H1 (cell line): ENCODE data around the gene HOXB9. TPM values are rescaled to one million over a fixed set of nuclear protein-coding genes. Genes with fewer than 3 reads are reported as not detected.

Experiments used
- CTCF ChIA-PET: fragments of 300-600 bp; sonication (Branson Sonifier 250); formaldehyde crosslinking; loops from one replicate; lab custom pipeline; 2021; ENCODE audit not compliant: partially characterized antibody; lab: Charles Lee
- POLR2A ChIA-PET: fragments of 300-600 bp; sonication (Branson Sonifier 250); formaldehyde crosslinking; loops from one replicate; lab custom pipeline; 2021; ENCODE audit warnings: inconsistent platforms; ENCODE audit not compliant: partially characterized antibody; lab: Charles Lee
- DNase-seq, 2 experiments: peaks; one replicate each; pipeline versions ENCODE4 v3.0.0 to v3.0.0-alpha.2; 2010 to 2022; ENCODE audit warnings: low spot score in 2 of 2, low read depth in 1 of 2, mixed read lengths in 1 of 2
- FAIRE-seq: peaks from 2 replicates; lab custom pipeline; 2011; peaks lifted over from hg19 to GRCh38; lab: Jason Lieb, UNC
- H2AFZ ChIP-seq: 2 replicates; pipeline ENCODE4 v1.8.1; 2012; ENCODE audit warnings: low read length, inconsistent platforms
- H2AK5ac ChIP-seq: 2 replicates; pipeline ENCODE4 v1.6.1; 2013; ENCODE audit warnings: low read depth, low read length
- H2BK120ac ChIP-seq: replicated peaks from 2 replicates; pipeline ENCODE3; 2013; ENCODE audit warnings: low read depth, low read length, inconsistent platforms
- H2BK12ac ChIP-seq: 2 replicates; pipeline ENCODE4 v1.6.1; 2013; ENCODE audit warnings: low read depth, low read length
- H2BK15ac ChIP-seq: 2 replicates; pipeline ENCODE4 v1.6.1; 2013; ENCODE audit warnings: low read length
- H2BK20ac ChIP-seq: 2 replicates; pipeline ENCODE4 v1.6.1; 2013; ENCODE audit warnings: low read length
- H2BK5ac ChIP-seq: 2 replicates; pipeline ENCODE4 v1.6.1; 2013; ENCODE audit warnings: low read depth, low read length
- H3K14ac ChIP-seq: 2 replicates; pipeline ENCODE4 v1.6.1; 2013; ENCODE audit warnings: inconsistent platforms; ENCODE audit not compliant: insufficient read length
- H3K18ac ChIP-seq: 2 replicates; pipeline ENCODE4 v1.6.1; 2013; ENCODE audit warnings: low read length; ENCODE audit errors: extremely low read depth
- H3K23ac ChIP-seq: 2 replicates; pipeline ENCODE4 v1.6.1; 2013; ENCODE audit warnings: inconsistent platforms; ENCODE audit not compliant: insufficient read length
- H3K23me2 ChIP-seq: 2 replicates; pipeline ENCODE4 v1.6.1; 2013; ENCODE audit warnings: low read depth, low read length
- H3K27ac ChIP-seq: 2 replicates; pipeline ENCODE4 v1.6.1; 2011; ENCODE audit warnings: low read depth, low read length, inconsistent platforms
- H3K27me3 ChIP-seq, 4 experiments: replicated peaks in 1 of 4; 1 replicate in 1 of 4; 2 replicates in 3 of 4; pipeline versions ENCODE4 v1.6.1 to v1.8.1; 2011 to 2013; ENCODE audit warnings: low read length in 3 of 4, mild to moderate bottlenecking in 3 of 4, inconsistent platforms in 2 of 4, mixed read lengths in 2 of 4, moderate library complexity in 1 of 4; ENCODE audit not compliant: control insufficient read depth in 3 of 4, insufficient read depth in 3 of 4; ENCODE audit errors: extremely low read depth in 1 of 4
- H3K36me3 ChIP-seq, 4 experiments: 2 replicates each; pipeline versions ENCODE4 v1.6.1 to v1.8.1; 2011 to 2013; ENCODE audit warnings: mild to moderate bottlenecking in 4 of 4, low read length in 3 of 4, moderate library complexity in 2 of 4, control low read depth in 1 of 4, inconsistent platforms in 1 of 4; ENCODE audit not compliant: insufficient read depth in 4 of 4, control insufficient read depth in 2 of 4
- H3K4ac ChIP-seq: replicated peaks from 2 replicates; pipeline ENCODE3; 2013; ENCODE audit warnings: low read length, low read depth, mixed read lengths, inconsistent platforms; ENCODE audit not compliant: insufficient read length
- H3K4me1 ChIP-seq, 4 experiments: replicated peaks in 1 of 4; 1 replicate in 1 of 4; 2 replicates in 3 of 4; pipeline versions ENCODE4 v1.6.1 to v1.8.1; 2011 to 2013; ENCODE audit warnings: low read length in 3 of 4, inconsistent platforms in 2 of 4, mixed read lengths in 1 of 4; ENCODE audit not compliant: insufficient read depth in 4 of 4, control insufficient read depth in 3 of 4
- H3K4me2 ChIP-seq, 2 experiments: 2 replicates each; pipeline versions ENCODE4 v1.6.1 to v1.8.1; 2011 to 2013; ENCODE audit warnings: low read depth in 2 of 2, low read length in 2 of 2, control low read depth in 1 of 2, inconsistent platforms in 1 of 2, mild to moderate bottlenecking in 1 of 2; ENCODE audit not compliant: insufficient read depth in 1 of 2
- H3K4me3 ChIP-seq, 4 experiments: fragments of 200-600, 300-600 bp in 1 of 4; sonication (generic), shearing (Covaris generic), sonication (Bioruptor Twin) in 1 of 4; 2 replicates each; pipeline versions ENCODE4 v1.5.1 to v1.8.1; 2011 to 2016; ENCODE audit warnings: low read length in 4 of 4, low read depth in 3 of 4, control low read depth in 2 of 4, inconsistent platforms in 2 of 4, mild to moderate bottlenecking in 2 of 4, mixed read lengths in 1 of 4, moderate library complexity in 1 of 4; ENCODE audit not compliant: insufficient read depth in 2 of 4; ENCODE audit errors: extremely low read depth in 1 of 4
- H3K56ac ChIP-seq: replicated peaks from 2 replicates; pipeline ENCODE3; 2013; ENCODE audit warnings: low read depth, mild to moderate bottlenecking, mixed read lengths, low read length, inconsistent platforms; ENCODE audit not compliant: insufficient read length
- H3K79me1 ChIP-seq: 2 replicates; pipeline ENCODE4 v1.6.1; 2013; ENCODE audit warnings: low read depth, low read length, control low read depth
- H3K79me2 ChIP-seq, 2 experiments: 2 replicates each; pipeline versions ENCODE4 v1.6.1 to v1.8.1; 2012 to 2013; ENCODE audit warnings: low read length in 2 of 2, mild to moderate bottlenecking in 2 of 2, inconsistent platforms in 1 of 2; ENCODE audit not compliant: insufficient read depth in 2 of 2, control insufficient read depth in 1 of 2
- H3K9ac ChIP-seq, 4 experiments: replicated peaks in 1 of 4; 1 replicate in 1 of 4; 2 replicates in 3 of 4; pipeline versions ENCODE4 v1.6.1 to v1.8.1; 2011 to 2013; ENCODE audit warnings: low read depth in 3 of 4, low read length in 3 of 4, control low read depth in 2 of 4, mild to moderate bottlenecking in 2 of 4, moderate library complexity in 2 of 4, inconsistent platforms in 1 of 4; ENCODE audit errors: extremely low read depth in 1 of 4
- H3K9me3 ChIP-seq, 2 experiments: 2 replicates each; pipeline versions ENCODE4 v1.6.1 to v1.8.1; 2012 to 2013; ENCODE audit warnings: mild to moderate bottlenecking in 2 of 2, moderate library complexity in 2 of 2, control low read depth in 1 of 2, inconsistent platforms in 1 of 2, low read depth in 1 of 2, low read length in 1 of 2, mixed read lengths in 1 of 2; ENCODE audit not compliant: insufficient read depth in 2 of 2
- H4K20me1 ChIP-seq, 2 experiments: replicated peaks in 1 of 2; 2 replicates each; pipeline versions ENCODE3 to v1.8.1; 2011 to 2013; ENCODE audit warnings: inconsistent platforms in 2 of 2, low read length in 2 of 2, mild to moderate bottlenecking in 1 of 2; ENCODE audit not compliant: insufficient read depth in 2 of 2, control insufficient read depth in 1 of 2
- H4K5ac ChIP-seq: 2 replicates; pipeline ENCODE4 v1.6.1; 2013; ENCODE audit warnings: low read length, low read depth, mixed read lengths, inconsistent platforms; ENCODE audit not compliant: insufficient read length
- H4K8ac ChIP-seq: 2 replicates; pipeline ENCODE4 v1.8.0; 2013; ENCODE audit warnings: mild to moderate bottlenecking, moderate library complexity, low read length, inconsistent platforms; ENCODE audit not compliant: insufficient read depth; ENCODE audit errors: extremely low read depth
- H4K91ac ChIP-seq: replicated peaks from 2 replicates; pipeline ENCODE3; 2013; ENCODE audit warnings: low read length, mixed read lengths, inconsistent platforms; ENCODE audit not compliant: insufficient read length
- CBX8 ChIP-seq: fragments of 300-800, 300-1000 bp; sonication (generic); IDR thresholded peaks from 2 replicates; pipeline ENCODE4 v1.7.1; 2016; ENCODE audit warnings: low read depth, low read length, borderline replicate concordance
- EP300 ChIP-seq, 2 experiments: IDR thresholded peaks; 1 replicate in 1 of 2; 2 replicates in 1 of 2; pipeline ENCODE4 v1.6.1; 2011 to 2012; ENCODE audit warnings: low read depth in 2 of 2, low read length in 2 of 2, mild to moderate bottlenecking in 2 of 2, borderline replicate concordance in 1 of 2, inconsistent platforms in 1 of 2, moderate library complexity in 1 of 2
- EZH2 ChIP-seq: fragments of 200-600 bp; sonication (generic); IDR thresholded peaks from 2 replicates; pipeline ENCODE4 v1.7.1; 2012; ENCODE audit warnings: low read depth, mild to moderate bottlenecking, moderate library complexity, low read length, inconsistent platforms; ENCODE audit not compliant: severe bottlenecking
- RNF2 ChIP-seq: fragments of 200-900, 300-1000 bp; sonication (generic); IDR thresholded peaks from 2 replicates; pipeline ENCODE4 v1.7.1; 2016; ENCODE audit warnings: borderline replicate concordance, low read depth, mild to moderate bottlenecking, antibody characterized with exemption, low read length; ENCODE audit not compliant: poor library complexity, severe bottlenecking; ENCODE audit errors: missing control alignments
- SUZ12 ChIP-seq: fragments of 200-600 bp; sonication (generic); IDR thresholded peaks from 2 replicates; pipeline ENCODE4 v1.6.1; 2012; ENCODE audit warnings: mild to moderate bottlenecking, inconsistent platforms, low read length, moderate library complexity, mixed read lengths
- WGBS, 2 experiments: shearing (Covaris generic) in 1 of 2; methylation state at CpG; one replicate each; pipeline versions ENCODE4 v1.1.6 to v1.1.7; 2013 to 2015; ENCODE audit warnings: low lambda C conversion rate in 2 of 2, mixed read lengths in 2 of 2, inconsistent platforms in 1 of 2, low coverage in 1 of 2, missing lambda C conversion rate in 1 of 2; ENCODE audit not compliant: insufficient replicate concordance in 2 of 2, insufficient coverage in 1 of 2, insufficient read length in 1 of 2; ENCODE audit errors: extremely low coverage in 1 of 2, missing lambda C conversion rate in 1 of 2; 5-methylcytosine and 5-hydroxymethylcytosine counted together
- polyA plus RNA-seq, 7 experiments: library from polyadenylated mRNA; depleted of rRNA in 3 of 7; stranded (reverse) in 5 of 7; unstranded in 2 of 7; fragments of >200 nt in 5 of 7; fragments of 200-250 nt in 2 of 7; gene quantifications; 1 replicate in 5 of 7; 2 replicates in 1 of 7; 4 replicates in 1 of 7; pipeline versions ENCODE4 v1.2.1 to v1.2.3, GENCODE V29; 2011 to 2013; ENCODE audit warnings: missing spikeins in 2 of 7, mixed read lengths in 2 of 7
- total RNA-seq: library from RNA; stranded (reverse); fragmentation: NEBNext Ultra II Directional; extraction: Animal tissue kit (Norgen Biotek cat#: 25700); gene quantifications from 2 replicates; pipeline ENCODE4 v1.2.1, GENCODE V29; 2021

HOXB9 gene
- total and polyA plus RNA-seq, 2 of the 8 experiments (the other 6 are each of a cell fraction or from before 2014, with no cell fraction given) = not detected

- H2AK5ac ChIP-seq = peak overlapping the region; percentile 59; the same call in 1 of the 2 replicates
- no peak overlapping the region for H3K9ac ChIP-seq
- H4K8ac ChIP-seq = no peak overlapping the region
- H3K56ac ChIP-seq = no peak overlapping the region
- H2BK12ac ChIP-seq = peak overlapping the region; percentile 22
- H3K27me3 ChIP-seq = peaks cover 99 to 100% (median 100%) of the 10 kb centered on the region in 4 experiments
- no peaks in the 10 kb centered on the region for H3K9me3 ChIP-seq
- H3K14ac ChIP-seq = no peak overlapping the region
- 0 out of 2 replicates have a peak overlapping the region, but pooled peaks have one; percentile 14 for H3K18ac ChIP-seq
- H2BK15ac ChIP-seq = no peak overlapping the region
- no peak overlapping the region for H2BK120ac ChIP-seq
- H3K36me3 ChIP-seq = peaks cover 0 to 13% (median 0%) of the 10 kb centered on the region in 4 experiments; a peak in 1 of 8 replicates
- H3K79me1 ChIP-seq = no peaks in the 10 kb centered on the region
- TF ChIP-seq CBX8 = peak; percentile 78; the same call in 1 of the 2 replicates
- TF ChIP-seq EZH2 = peak; percentile 32
- peak; percentile 21 for TF ChIP-seq SUZ12
- TF ChIP-seq RNF2 = peak; percentile 79
- no peak for TF ChIP-seq EP300 (IDR thresholded peaks at IDR 0.05; ENCODE audit: borderline replicate concordance in 1 of 2, low read depth in 2 of 2, low read length in 2 of 2)
- no peak overlapping the region for H3K23ac ChIP-seq
- H2BK5ac ChIP-seq = no peak overlapping the region
- no peak overlapping the region for H3K4ac ChIP-seq
- H4K91ac ChIP-seq = no peak overlapping the region
- ChIA-PET POLR2A (interaction anchor here (1.9 kb wide), 1 partner anchor 36 kb away, joined by 4 read pairs; no protein-coding TSS in a partner anchor), CTCF (interaction anchor here (0.6 to 4.4 kb wide), 14 partner anchors 8 to 1596 kb away, joined by 3 to 21 read pairs (median 3); partner anchors contain the start of genes HOXB5 and HOXB8)
- H3K79me2 ChIP-seq = no peaks in the 10 kb centered on the region
- no peak overlapping the region for H2AFZ ChIP-seq
- H3K4me3 ChIP-seq = no peak overlapping the region
- no peaks in the 10 kb centered on the region; the same call in 1 of the 2 replicates for H3K23me2 ChIP-seq
- H3K4me2 ChIP-seq = no peak overlapping the region
- H3K27ac ChIP-seq = no peak overlapping the region
- FAIRE-seq = no peak
- no peak overlapping the region for H2BK20ac ChIP-seq
- H4K5ac ChIP-seq = no peak overlapping the region
- WGBS, 2 experiments = 22% methylated on average over 4 of the region's 4 CpGs; no CpG with 5 or more reads in 1 of the 2 experiments
- peaks cover 32 to 41% of the 10 kb centered on the region in 2 experiments for H4K20me1 ChIP-seq
- peaks cover 0 to 12% (median 7%) of the 10 kb centered on the region in 4 experiments; a peak in 6 of 7 replicates for H3K4me1 ChIP-seq
- no peak for DNase-seq
Measured at GRCh38 chr17:48623583-48623982, 2.6 kb downstream of the HOXB9 start.
